Measurements from ENCODE around the gene ZNF611. TPM values are rescaled to one million over a fixed set of nuclear protein-coding genes. Genes with fewer than 3 reads are reported as not detected.
"Not testable (repeated sequence)": the region's sequence is repeated elsewhere in the genome, so short reads cannot be mapped to it uniquely, and the experiment has no call there.

Gene ZNF611
- total RNA-seq, 2 experiments from 2014 or later: 10.6 to 23.8 TPM

DNA sequence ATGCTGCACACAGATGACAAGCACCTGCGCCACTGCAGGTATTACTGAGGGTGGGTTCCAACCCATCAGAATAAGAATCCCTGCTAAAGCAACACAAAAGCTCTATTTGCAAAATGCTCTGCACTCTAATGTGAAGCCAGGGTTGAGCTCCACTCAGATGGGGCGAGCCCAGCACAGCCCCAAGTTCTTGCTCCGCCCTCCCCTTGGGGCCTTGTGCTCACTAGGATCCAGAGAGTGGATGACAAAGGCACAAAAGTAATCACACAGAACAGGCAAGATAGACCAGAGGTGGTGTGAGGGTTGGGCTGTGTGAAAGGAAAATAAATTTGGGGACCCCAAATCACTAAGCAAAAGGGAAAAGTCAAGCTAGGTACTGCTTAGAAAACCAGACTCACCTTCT is 8.2 kb upstream of the ZNF611 start:
- no peak overlapping the region for H2AFZ ChIP-seq (ENCODE audit: low read length)
- no peak overlapping the region for H3K4me3 ChIP-seq (ENCODE audit: low read depth, low read length, poor library complexity, severe bottlenecking)
- no peak for DNase-seq (ENCODE audit: low spot score)
- no peaks in the 10 kb centered on the region for H3K79me2 ChIP-seq (ENCODE audit: insufficient read depth, low read depth, low read length)
- H3K4me2 ChIP-seq (ENCODE audit: low read length): no peak overlapping the region
- H3K9me3 ChIP-seq (ENCODE audit: low read length): no peaks in the 10 kb centered on the region
- no peak for TF ChIP-seq EZH2phosphoT487 (IDR thresholded peaks at IDR 0.05; ENCODE audit: borderline replicate concordance, low read depth, low read length)
- no peak for TF ChIP-seq CTCF (conservative IDR thresholded peaks at IDR 0.05; ENCODE audit: low read length)
- CTCF ChIA-PET (ENCODE audit: unreplicated experiment): no interaction called here
- BruUV-seq (replicated peaks): no TSS peak
- no peaks in the 10 kb centered on the region for H4K20me1 ChIP-seq (ENCODE audit: insufficient read depth, low read length)
- POLR2A ChIA-PET: no interaction called here
- H3K4me1 ChIP-seq (ENCODE audit: insufficient read depth, low read length, poor library complexity, severe bottlenecking): no peaks in the 10 kb centered on the region
- H3K27ac ChIP-seq (ENCODE audit: low read depth, low read length, poor library complexity, severe bottlenecking): no peak overlapping the region
- intact Hi-C loops (cut with micrococcal nuclease; ENCODE audit: unreplicated experiment): loop anchor here (10.0 kb wide), 1 partner anchor 498 kb away; no protein-coding TSS in a partner anchor
- no peaks in the 10 kb centered on the region for H3K9me2 ChIP-seq (ENCODE audit: insufficient read depth, low read length)
- no peaks in the 10 kb centered on the region for H3K36me3 ChIP-seq (ENCODE audit: insufficient read depth, low read length)

- Histone ChIP-seq H3K4me2 (ENCODE audit: low read length) (no peak overlapping the region), H3K4me1 (ENCODE audit: insufficient read depth, low read length, poor library complexity, severe bottlenecking) (no peaks in the 10 kb centered on the region), H3K79me2 (ENCODE audit: insufficient read depth, low read depth, low read length) (no peaks in the 10 kb centered on the region), H3K36me3 (ENCODE audit: insufficient read depth, low read length) (no peaks in the 10 kb centered on the region), H3K27ac (ENCODE audit: low read depth, low read length, poor library complexity, severe bottlenecking) (no peak overlapping the region), H4K20me1 (ENCODE audit: insufficient read depth, low read length) (no peaks in the 10 kb centered on the region), H3K9me2 (ENCODE audit: insufficient read depth, low read length) (no peaks in the 10 kb centered on the region), H3K9me3 (ENCODE audit: low read length) (no peaks in the 10 kb centered on the region), H3K4me3 (ENCODE audit: low read depth, low read length, poor library complexity, severe bottlenecking) (no peak overlapping the region), H2AFZ (ENCODE audit: low read length) (no peak overlapping the region)
- no peak for TF ChIP-seq CTCF (conservative IDR thresholded peaks at IDR 0.05; ENCODE audit: low read length)
- TF ChIP-seq EZH2phosphoT487 (IDR thresholded peaks at IDR 0.05; ENCODE audit: borderline replicate concordance, low read depth, low read length): no peak
- ChIA-PET CTCF (ENCODE audit: unreplicated experiment) (no interaction called here), POLR2A (no interaction called here)
- no peak for DNase-seq (ENCODE audit: low spot score)
- BruUV-seq (replicated peaks): no TSS peak
- intact Hi-C loops (cut with micrococcal nuclease; ENCODE audit: unreplicated experiment): loop anchor here (10.0 kb wide), 1 partner anchor 498 kb away; no protein-coding TSS in a partner anchor
Observed at GRCh38 chr19:52742516-52742915, 7.7 kb upstream of the ZNF611 start.

DNA sequence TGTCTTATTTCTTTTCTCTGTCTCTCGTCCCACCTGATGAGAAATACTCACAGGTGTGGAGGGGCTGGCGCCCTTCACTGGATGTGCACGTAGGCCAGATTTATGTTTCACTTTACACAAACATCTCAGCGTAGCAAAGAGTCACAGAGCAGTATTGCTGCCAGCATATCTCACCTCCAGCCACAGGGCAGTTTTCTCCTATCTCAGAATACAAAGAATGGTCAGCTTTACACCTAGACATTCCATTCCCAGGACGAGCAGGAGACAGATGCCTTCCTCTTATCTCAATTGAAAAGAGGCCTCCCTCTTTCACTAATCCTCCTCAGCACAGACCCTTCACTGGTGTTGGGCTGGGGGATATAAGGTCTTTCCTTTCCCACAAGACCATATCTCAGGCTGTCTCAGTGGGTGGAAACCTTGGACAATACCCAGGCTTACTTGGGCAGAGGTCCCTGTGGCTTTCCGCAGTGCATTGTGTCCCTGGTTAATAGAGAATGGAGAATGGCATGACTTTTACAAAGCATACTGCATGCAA is 7.2 kb upstream of the ZNF611 start:
- H2AFZ ChIP-seq (ENCODE audit: low read length): no peak overlapping the region
- no peak for TF ChIP-seq CTCF (conservative IDR thresholded peaks at IDR 0.05; ENCODE audit: low read length)
- TF ChIP-seq EZH2phosphoT487 (IDR thresholded peaks at IDR 0.05; ENCODE audit: borderline replicate concordance, low read depth, low read length): no peak
- H3K4me3 ChIP-seq (ENCODE audit: low read depth, low read length, poor library complexity, severe bottlenecking): no peak overlapping the region
- no peaks in the 10 kb centered on the region for H3K9me2 ChIP-seq (ENCODE audit: insufficient read depth, low read length)
- ChIA-PET POLR2A (no interaction called here), CTCF (ENCODE audit: unreplicated experiment) (no interaction called here)
- H3K27ac ChIP-seq (ENCODE audit: low read depth, low read length, poor library complexity, severe bottlenecking): no peak overlapping the region
- H3K4me2 ChIP-seq (ENCODE audit: low read length): no peak overlapping the region
- intact Hi-C loops (cut with micrococcal nuclease; ENCODE audit: unreplicated experiment): loop anchor here (10.0 kb wide), 1 partner anchor 497 kb away; no protein-coding TSS in a partner anchor
- no peaks in the 10 kb centered on the region for H3K9me3 ChIP-seq (ENCODE audit: low read length)
- H4K20me1 ChIP-seq (ENCODE audit: insufficient read depth, low read length): no peaks in the 10 kb centered on the region
- no peak for DNase-seq (ENCODE audit: low spot score)
- H3K36me3 ChIP-seq (ENCODE audit: insufficient read depth, low read length): no peaks in the 10 kb centered on the region
- no TSS peak for BruUV-seq (replicated peaks)
- no peaks in the 10 kb centered on the region for H3K4me1 ChIP-seq (ENCODE audit: insufficient read depth, low read length, poor library complexity, severe bottlenecking)
- H3K79me2 ChIP-seq (ENCODE audit: insufficient read depth, low read depth, low read length): no peaks in the 10 kb centered on the region

DNA sequence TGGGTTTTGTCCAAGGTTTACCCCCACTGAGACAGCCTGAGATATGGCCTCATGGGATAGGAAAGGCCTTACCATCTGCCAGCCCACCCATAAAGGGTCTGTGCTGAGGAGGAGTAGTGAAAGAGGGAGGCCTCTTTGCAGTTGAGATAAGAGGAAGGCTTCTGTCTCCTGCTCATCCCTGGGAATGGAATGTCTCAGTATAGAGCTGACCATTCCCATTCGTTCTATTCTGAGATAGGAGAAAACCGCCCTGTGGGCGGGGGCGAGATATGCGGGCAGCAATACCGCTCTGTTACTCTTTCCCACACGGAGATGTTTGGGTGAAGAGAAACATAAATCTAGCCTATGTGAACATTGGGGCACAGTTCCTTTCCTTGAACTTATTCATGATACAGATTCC is 6.5 kb upstream of the ZNF611 start:
- DNase-seq (ENCODE audit: low spot score); H3K4me1 ChIP-seq (ENCODE audit: insufficient read depth, low read length, poor library complexity, severe bottlenecking); H3K4me3 ChIP-seq (ENCODE audit: low read depth, low read length, poor library complexity, severe bottlenecking); H3K9me3 ChIP-seq (ENCODE audit: low read length); BruUV-seq (replicated peaks); POLR2A ChIA-PET; H3K9me2 ChIP-seq (ENCODE audit: insufficient read depth, low read length); H2AFZ ChIP-seq (ENCODE audit: low read length); CTCF ChIA-PET (ENCODE audit: unreplicated experiment); H4K20me1 ChIP-seq (ENCODE audit: insufficient read depth, low read length); H3K27ac ChIP-seq (ENCODE audit: low read depth, low read length, poor library complexity, severe bottlenecking); H3K4me2 ChIP-seq (ENCODE audit: low read length); H3K79me2 ChIP-seq (ENCODE audit: insufficient read depth, low read depth, low read length); H3K36me3 ChIP-seq (ENCODE audit: insufficient read depth, low read length): not testable (repeated sequence)
- intact Hi-C loops (cut with micrococcal nuclease; ENCODE audit: unreplicated experiment): loop anchor here (10.0 kb wide), 1 partner anchor 497 kb away; no protein-coding TSS in a partner anchor
